Adrenal gland (tissue), 12 donors: ENCODE measurements around the gene GATC. TPM values are rescaled to one million over a fixed set of nuclear protein-coding genes. Genes with fewer than 3 reads are reported as not detected.

Source experiments
- DNase-seq, 7 donors: peaks; one replicate each; pipeline ENCODE4 v3.0.0-alpha.2; 2019 to 2020
- H3K27ac ChIP-seq, 5 donors: fragments of 200-600 bp; sonication (generic) in 4 of 5; 1 replicate in 3 of 5; 2 replicates in 2 of 5; pipeline versions ENCODE4 v1.5.1 to v1.8.0; 2016 to 2020; ENCODE audit warnings: mild to moderate bottlenecking in 1 of 5
- H3K27me3 ChIP-seq: fragments of 200-600 bp; 2 replicates; pipeline ENCODE4 v1.8.0; 2021
- H3K36me3 ChIP-seq, 2 donors: fragments of 200-600 bp; replicated peaks in 1 of 2; 1 replicate in 1 of 2; 2 replicates in 1 of 2; pipeline versions ENCODE4 v1.5.1 to v1.8.0; 2018 to 2022
- H3K4me1 ChIP-seq, 2 donors: fragments of 200-600 bp; replicated peaks in 1 of 2; 1 replicate in 1 of 2; 2 replicates in 1 of 2; pipeline versions ENCODE4 v1.5.1 to v1.8.0; 2018 to 2021
- H3K4me3 ChIP-seq, 4 donors: fragments of 200-600 bp; sonication (generic) in 3 of 4; one replicate each; pipeline ENCODE4 v1.5.1; 2016 to 2018
- H3K9me3 ChIP-seq, 3 donors: fragments of 200-600 bp; sonication (generic) in 1 of 3; replicated peaks in 1 of 3; 1 replicate in 2 of 3; 2 replicates in 1 of 3; pipeline versions ENCODE4 v1.5.1 to v1.8.0; 2016 to 2021
- CTCF ChIP-seq, 6 experiments: fragments of 450-650 bp in 4 of 6; fragments of 200-600 bp in 2 of 6; sonication (generic) in 1 of 6; IDR thresholded peaks; 1 replicate in 5 of 6; 2 replicates in 1 of 6; pipeline versions ENCODE4 v1.5.1 to v1.8.0; 2016 to 2021; ENCODE audit warnings: antibody characterized with exemption in 6 of 6, mild to moderate bottlenecking in 2 of 6, moderate library complexity in 1 of 6
- POLR2A ChIP-seq, 2 donors: fragments of 450-650 bp; IDR thresholded peaks; one replicate each; pipeline ENCODE4 v1.6.1; 2017; ENCODE audit warnings: antibody characterized with exemption in 2 of 2, mild to moderate bottlenecking in 2 of 2, moderate library complexity in 1 of 2
- WGBS, 4 donors: extraction: QIAGEN DNeasy Blood & Tissue Kit in 2 of 4; methylation state at CpG; one replicate each; pipeline versions ENCODE4 v1.1.5 to v1.1.7; 2013 to 2017; 5-methylcytosine and 5-hydroxymethylcytosine counted together
- intact Hi-C, 2 donors: fragments of 100-400 bp; cut with DNase I; formaldehyde crosslinking; loops; one replicate each; pipeline versions ENCODE4 v1.14.1 to v1.15.0; 2022 to 2023
- polyA plus RNA-seq, 3 donors: library from polyadenylated mRNA; stranded (reverse); fragments of 200-250 nt in 2 of 3; fragments of 350-450 nt in 1 of 3; fragmentation: Illumina TruSeq in 1 of 3; extraction: RNeasy Lipid Tissue Mini Kit (QIAGEN cat#74804) in 1 of 3; gene quantifications; one replicate each; pipeline ENCODE4 v1.2.3, GENCODE V29; 2013 to 2014
- total RNA-seq, 9 donors: library from RNA; depleted of rRNA in 4 of 9; stranded (reverse); fragments of >200 nt in 4 of 9; fragments of 120-200 nt in 1 of 9; fragmentation: NEBNext Ultra II Directional in 1 of 9; extraction: Animal tissue kit (Norgen Biotek cat#: 25700) in 1 of 9; gene quantifications; one replicate each; pipeline versions ENCODE4 v1.1.0 to v1.2.4, GENCODE V29; 2013 to 2023
- donor health status: healthy with polysubstance abuse.
- donor health status: Bipolar disorder and iron deficiency.
- donor health status: DM: yes; HTN: yes; CAD: no.
- donor health status: DM: no; HTN: no; CAD: no.
- donor health status: DM: no; HTN: no; CAD: no.
- donor health status: DM: yes; HTN: yes; CAD: no.

The GATC gene
- total and polyA plus RNA-seq, 12 donors: 9.0 to 43.6 (median 30.2) TPM

DNA sequence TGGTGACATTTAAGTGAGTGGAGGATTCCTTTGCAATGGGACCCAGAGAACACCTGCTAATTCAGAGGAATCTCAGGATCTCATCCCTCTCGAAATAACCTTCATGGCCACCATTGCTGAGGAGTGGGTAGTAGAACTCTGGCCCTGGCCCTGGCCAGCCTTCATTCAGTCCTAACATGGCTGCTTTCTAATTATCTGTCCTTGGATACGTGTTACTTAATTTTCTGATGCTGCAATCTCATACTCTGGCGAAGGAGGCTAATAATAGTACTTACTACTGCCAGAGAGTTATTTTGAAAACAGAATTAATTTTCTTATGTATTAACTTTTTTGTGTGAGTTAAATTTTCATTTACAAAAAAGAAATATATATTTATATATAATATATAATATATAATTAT is 20.4 kb upstream of the GATC start:
- no peak overlapping the region for H3K27ac ChIP-seq
- H3K27me3 ChIP-seq: no peaks in the 10 kb centered on the region
- 52 to 74% (median 61%) methylated on average over 3 of the region's 3 CpGs for WGBS, 4 donors
- no peak overlapping the region for H3K4me3 ChIP-seq
- H3K4me1 ChIP-seq: no peaks in the 10 kb centered on the region
- TF ChIP-seq POLR2A (IDR thresholded peaks at IDR 0.05): no peak
- no peak for TF ChIP-seq CTCF (IDR thresholded peaks at IDR 0.05)
- intact Hi-C loops: no loop called here
- no peaks in the 10 kb centered on the region for H3K9me3 ChIP-seq
- no peak for DNase-seq
- H3K36me3 ChIP-seq: no peaks in the 10 kb centered on the region

GRCh38 chr12:120428597-120429229 is 17.5 kb upstream of the GATC start:
- TF ChIP-seq POLR2A (IDR thresholded peaks at IDR 0.05): no peak
- no peak for TF ChIP-seq CTCF (IDR thresholded peaks at IDR 0.05)
- Histone ChIP-seq H3K9me3 (no peaks in the 10 kb centered on the region), H3K36me3 (no peaks in the 10 kb centered on the region), H3K4me3 (no peak overlapping the region), H3K27me3 (no peaks in the 10 kb centered on the region), H3K27ac (no peak overlapping the region), H3K4me1 (no peaks in the 10 kb centered on the region)
- DNase-seq: no peak
- 56 to 66% (median 61%) methylated on average over 8 of the region's 8 CpGs for WGBS, 4 donors
- intact Hi-C loops: no loop called here

GRCh38 chr12:120429368-120429767 is 16.9 kb upstream of the GATC start:
- no peak for TF ChIP-seq POLR2A (IDR thresholded peaks at IDR 0.05)
- no peak for TF ChIP-seq CTCF (IDR thresholded peaks at IDR 0.05)
- H3K36me3 ChIP-seq: no peaks in the 10 kb centered on the region
- intact Hi-C loops: no loop called here
- no peak for DNase-seq
- H3K27me3 ChIP-seq: no peaks in the 10 kb centered on the region
- no peaks in the 10 kb centered on the region for H3K4me1 ChIP-seq
- no peak overlapping the region for H3K4me3 ChIP-seq
- 65 to 77% (median 72%) methylated on average over 7 of the region's 7 CpGs for WGBS, 4 donors
- no peaks in the 10 kb centered on the region for H3K9me3 ChIP-seq
- no peak overlapping the region for H3K27ac ChIP-seq

GRCh38 chr12:120432772-120433525 is 13.3 kb upstream of the GATC start:
- intact Hi-C loops: no loop called here
- DNase-seq: no peak
- TF ChIP-seq POLR2A (IDR thresholded peaks at IDR 0.05): no peak
- no peak for TF ChIP-seq CTCF (IDR thresholded peaks at IDR 0.05)
- Histone ChIP-seq H3K27ac (no peak overlapping the region), H3K9me3 (no peaks in the 10 kb centered on the region), H3K4me3 (no peak overlapping the region), H3K4me1 (peaks cover 0 to 4% of the 10 kb centered on the region in 2 donors), H3K27me3 (no peaks in the 10 kb centered on the region), H3K36me3 (no peaks in the 10 kb centered on the region)
- 53 to 61% (median 57%) methylated on average over 10 of the region's 10 CpGs for WGBS, 4 donors
